K562 (cell line): Measurements from ENCODE around the gene ENO2.

Experiments
- CTCF ChIP-seq, 3 experiments: IDR thresholded peaks in 2 of 3; conservative IDR thresholded peaks in 1 of 3; 2 replicates each; pipeline ENCODE4 v1.5.1; 2011 to 2012; ENCODE audit warnings: low read length in 3 of 3, mild to moderate bottlenecking in 3 of 3, control low read depth in 2 of 3, improper control_type of control experiment in 1 of 3, inconsistent platforms in 1 of 3, low read depth in 1 of 3, mixed read lengths in 1 of 3, moderate library complexity in 1 of 3; ENCODE audit not compliant: insufficient read depth in 2 of 3
- EZH2 ChIP-seq: IDR thresholded peaks from 2 replicates; pipeline ENCODE4 v1.6.1; 2012; ENCODE audit warnings: low read depth, mild to moderate bottlenecking, inconsistent platforms, low read length, borderline replicate concordance
- FOXM1 ChIP-seq, 2 experiments: fragments of 450-650 bp in 1 of 2; sonication (generic) in 1 of 2; formaldehyde crosslinking in 1 of 2; IDR thresholded peaks; 2 replicates each; pipeline versions ENCODE4 v1.6.1 to v1.9.0; 2017 to 2022; ENCODE audit warnings: low read depth in 2 of 2, mild to moderate bottlenecking in 2 of 2, missing genetic modification reagents in 1 of 2, moderate library complexity in 1 of 2
- HDAC2 ChIP-seq: fragments of 450-650 bp; IDR thresholded peaks from 2 replicates; pipeline ENCODE4 v1.6.1; 2016; ENCODE audit warnings: mild to moderate bottlenecking
- HIVEP1 ChIP-seq: fragments of 250-450 bp; sonication (Bioruptor Pico); IDR thresholded peaks from 2 replicates; pipeline ENCODE4 v1.4.0; 2020; ENCODE audit warnings: mild to moderate bottlenecking
- KAT7 ChIP-seq: sonication (generic); formaldehyde crosslinking; IDR thresholded peaks from 2 replicates; pipeline ENCODE4 v1.8.0; 2022; ENCODE audit warnings: missing genetic modification reagents, mild to moderate bottlenecking, borderline replicate concordance
- PML ChIP-seq: IDR thresholded peaks from 2 replicates; pipeline ENCODE4 v1.6.1; 2012; ENCODE audit warnings: low read length, inconsistent platforms
- SAFB ChIP-seq: fragments of 200-400 bp; formaldehyde crosslinking; IDR thresholded peaks from 2 replicates; pipeline ENCODE4 v1.6.1; 2017; ENCODE audit warnings: low read depth, low read length, borderline replicate concordance
- SMC3 ChIP-seq: conservative IDR thresholded peaks from 2 replicates; pipeline ENCODE4 v1.6.1; 2011; ENCODE audit warnings: low read depth, low read length, improper control_type of control experiment; ENCODE audit not compliant: insufficient read depth
- SNRNP70 ChIP-seq: fragments of 200-400 bp; formaldehyde crosslinking; optimal IDR thresholded peaks from 2 replicates; pipeline ENCODE3; 2017; ENCODE audit warnings: low read depth, low read length
- TRIM28 ChIP-seq: fragments of 450-650 bp; IDR thresholded peaks from 2 replicates; pipeline ENCODE4 v1.6.1; 2017
- ZNF232 ChIP-seq: sonication (generic); formaldehyde crosslinking; IDR thresholded peaks from 2 replicates; pipeline ENCODE4 v1.8.0; 2022; ENCODE audit warnings: mild to moderate bottlenecking, missing genetic modification reagents
- TF ChIP-seq, protein P1 (sequence below), 3 experiments: fragments of 200-800 bp in 1 of 3; fragments of 250-450 bp in 1 of 3; fragments of 450-650 bp in 1 of 3; sonication (Bioruptor Pico) in 1 of 3; sonication (Bioruptor generic) in 1 of 3; formaldehyde crosslinking in 1 of 3; IDR thresholded peaks; 2 replicates each; pipeline versions ENCODE4 v1.6.1 to v1.8.0; 2016 to 2022; ENCODE audit warnings: mild to moderate bottlenecking in 2 of 3, missing genetic modification characterization in 2 of 3, missing compliant biosample characterization in 1 of 3, moderate library complexity in 1 of 3
- TF ChIP-seq, protein P2 (sequence below), 2 experiments: fragments of 450-650 bp; formaldehyde crosslinking in 1 of 2; IDR thresholded peaks; 2 replicates each; pipeline versions ENCODE4 v1.4.0 to v1.6.1; 2014 to 2020; ENCODE audit warnings: mild to moderate bottlenecking in 2 of 2, borderline replicate concordance in 1 of 2, low read depth in 1 of 2

- TF ChIP-seq CTCF (IDR thresholded peaks at IDR 0.05 in 2 of 3, conservative IDR thresholded peaks at IDR 0.05 in 1 of 3; ENCODE audit: insufficient read depth in 2 of 3, low read depth in 1 of 3, low read length in 3 of 3), result no peak
- TF ChIP-seq SNRNP70, result no peak
- no peak for TF ChIP-seq HIVEP1 (CRISPR knock-in tag)
- TF ChIP-seq KAT7 (CRISPR knock-in tag), result no peak
- no peak for TF ChIP-seq ZNF232 (CRISPR knock-in tag)
- no peak for TF ChIP-seq SMC3
- TF ChIP-seq FOXM1 (IDR thresholded peaks at IDR 0.05; ENCODE audit: low read depth), result no peak
- TF ChIP-seq FOXM1 (CRISPR knock-in tag; IDR thresholded peaks at IDR 0.05; ENCODE audit: low read depth), result no peak
- TF ChIP-seq PML, result no peak
- TF ChIP-seq, protein P1, sequence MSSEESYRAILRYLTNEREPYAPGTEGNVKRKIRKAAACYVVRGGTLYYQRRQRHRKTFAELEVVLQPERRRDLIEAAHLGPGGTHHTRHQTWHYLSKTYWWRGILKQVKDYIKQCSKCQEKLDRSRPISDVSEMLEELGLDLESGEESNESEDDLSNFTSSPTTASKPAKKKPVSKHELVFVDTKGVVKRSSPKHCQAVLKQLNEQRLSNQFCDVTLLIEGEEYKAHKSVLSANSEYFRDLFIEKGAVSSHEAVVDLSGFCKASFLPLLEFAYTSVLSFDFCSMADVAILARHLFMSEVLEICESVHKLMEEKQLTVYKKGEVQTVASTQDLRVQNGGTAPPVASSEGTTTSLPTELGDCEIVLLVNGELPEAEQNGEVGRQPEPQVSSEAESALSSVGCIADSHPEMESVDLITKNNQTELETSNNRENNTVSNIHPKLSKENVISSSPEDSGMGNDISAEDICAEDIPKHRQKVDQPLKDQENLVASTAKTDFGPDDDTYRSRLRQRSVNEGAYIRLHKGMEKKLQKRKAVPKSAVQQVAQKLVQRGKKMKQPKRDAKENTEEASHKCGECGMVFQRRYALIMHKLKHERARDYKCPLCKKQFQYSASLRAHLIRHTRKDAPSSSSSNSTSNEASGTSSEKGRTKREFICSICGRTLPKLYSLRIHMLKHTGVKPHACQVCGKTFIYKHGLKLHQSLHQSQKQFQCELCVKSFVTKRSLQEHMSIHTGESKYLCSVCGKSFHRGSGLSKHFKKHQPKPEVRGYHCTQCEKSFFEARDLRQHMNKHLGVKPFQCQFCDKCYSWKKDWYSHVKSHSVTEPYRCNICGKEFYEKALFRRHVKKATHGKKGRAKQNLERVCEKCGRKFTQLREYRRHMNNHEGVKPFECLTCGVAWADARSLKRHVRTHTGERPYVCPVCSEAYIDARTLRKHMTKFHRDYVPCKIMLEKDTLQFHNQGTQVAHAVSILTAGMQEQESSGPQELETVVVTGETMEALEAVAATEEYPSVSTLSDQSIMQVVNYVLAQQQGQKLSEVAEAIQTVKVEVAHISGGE (CRISPR knock-in tag; IDR thresholded peaks at IDR 0.05), result no peak
- TF ChIP-seq SAFB, result no peak
- TF ChIP-seq EZH2, result no peak
- TF ChIP-seq, protein P2, sequence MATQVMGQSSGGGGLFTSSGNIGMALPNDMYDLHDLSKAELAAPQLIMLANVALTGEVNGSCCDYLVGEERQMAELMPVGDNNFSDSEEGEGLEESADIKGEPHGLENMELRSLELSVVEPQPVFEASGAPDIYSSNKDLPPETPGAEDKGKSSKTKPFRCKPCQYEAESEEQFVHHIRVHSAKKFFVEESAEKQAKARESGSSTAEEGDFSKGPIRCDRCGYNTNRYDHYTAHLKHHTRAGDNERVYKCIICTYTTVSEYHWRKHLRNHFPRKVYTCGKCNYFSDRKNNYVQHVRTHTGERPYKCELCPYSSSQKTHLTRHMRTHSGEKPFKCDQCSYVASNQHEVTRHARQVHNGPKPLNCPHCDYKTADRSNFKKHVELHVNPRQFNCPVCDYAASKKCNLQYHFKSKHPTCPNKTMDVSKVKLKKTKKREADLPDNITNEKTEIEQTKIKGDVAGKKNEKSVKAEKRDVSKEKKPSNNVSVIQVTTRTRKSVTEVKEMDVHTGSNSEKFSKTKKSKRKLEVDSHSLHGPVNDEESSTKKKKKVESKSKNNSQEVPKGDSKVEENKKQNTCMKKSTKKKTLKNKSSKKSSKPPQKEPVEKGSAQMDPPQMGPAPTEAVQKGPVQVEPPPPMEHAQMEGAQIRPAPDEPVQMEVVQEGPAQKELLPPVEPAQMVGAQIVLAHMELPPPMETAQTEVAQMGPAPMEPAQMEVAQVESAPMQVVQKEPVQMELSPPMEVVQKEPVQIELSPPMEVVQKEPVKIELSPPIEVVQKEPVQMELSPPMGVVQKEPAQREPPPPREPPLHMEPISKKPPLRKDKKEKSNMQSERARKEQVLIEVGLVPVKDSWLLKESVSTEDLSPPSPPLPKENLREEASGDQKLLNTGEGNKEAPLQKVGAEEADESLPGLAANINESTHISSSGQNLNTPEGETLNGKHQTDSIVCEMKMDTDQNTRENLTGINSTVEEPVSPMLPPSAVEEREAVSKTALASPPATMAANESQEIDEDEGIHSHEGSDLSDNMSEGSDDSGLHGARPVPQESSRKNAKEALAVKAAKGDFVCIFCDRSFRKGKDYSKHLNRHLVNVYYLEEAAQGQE (IDR thresholded peaks at IDR 0.05; ENCODE audit: borderline replicate concordance), result no peak
- TF ChIP-seq, protein P2 (CRISPR knock-in tag; IDR thresholded peaks at IDR 0.05; ENCODE audit: low read depth), result no peak
- TF ChIP-seq HDAC2, result no peak
- no peak for TF ChIP-seq TRIM28
These were observed 31.1 kb upstream of the ENO2 start for GRCh38 chr12:6883252-6883651.
